NT2/D1 (cell line): Measurements from ENCODE around the gene ABCA3.

Experiments
- DNase-seq: peaks from one replicate; pipeline ENCODE4 v3.0.0-alpha.2; 2011; ENCODE audit warnings: low read depth, low spot score
- H3K27me3 ChIP-seq: 2 replicates; pipeline ENCODE4 v1.6.0; 2011; ENCODE audit warnings: mild to moderate bottlenecking; ENCODE audit not compliant: insufficient read length, insufficient read depth
- H3K36me3 ChIP-seq: 2 replicates; pipeline ENCODE4 v1.6.1; 2011; ENCODE audit warnings: mild to moderate bottlenecking, low read length, mixed read lengths; ENCODE audit not compliant: insufficient read depth, insufficient read length
- H3K4me1 ChIP-seq: 2 replicates; pipeline ENCODE4 v1.5.1; 2011; ENCODE audit not compliant: insufficient read depth, insufficient read length
- H3K4me3 ChIP-seq: 2 replicates; pipeline ENCODE4 v1.5.1; 2011; ENCODE audit warnings: low read depth; ENCODE audit not compliant: insufficient read length
- H3K9ac ChIP-seq: 2 replicates; pipeline ENCODE4 v1.6.0; 2011; ENCODE audit warnings: low read depth; ENCODE audit not compliant: insufficient read length
- H3K9me3 ChIP-seq: 2 replicates; pipeline ENCODE4 v1.5.1; 2011; ENCODE audit warnings: mild to moderate bottlenecking, low read length; ENCODE audit not compliant: insufficient read depth
- SUZ12 ChIP-seq: IDR thresholded peaks from 2 replicates; pipeline ENCODE4 v1.6.1; 2011; ENCODE audit not compliant: insufficient read length, insufficient read depth; ENCODE audit errors: extremely low read depth
- YY1 ChIP-seq: IDR thresholded peaks from 2 replicates; pipeline ENCODE4 v1.6.1; 2011; ENCODE audit not compliant: insufficient read length, insufficient read depth
- ZNF274 ChIP-seq: IDR thresholded peaks from 2 replicates; pipeline ENCODE4 v1.6.1; 2011; ENCODE audit warnings: mild to moderate bottlenecking, low read depth, low read length

The ABCA3 gene

DNA sequence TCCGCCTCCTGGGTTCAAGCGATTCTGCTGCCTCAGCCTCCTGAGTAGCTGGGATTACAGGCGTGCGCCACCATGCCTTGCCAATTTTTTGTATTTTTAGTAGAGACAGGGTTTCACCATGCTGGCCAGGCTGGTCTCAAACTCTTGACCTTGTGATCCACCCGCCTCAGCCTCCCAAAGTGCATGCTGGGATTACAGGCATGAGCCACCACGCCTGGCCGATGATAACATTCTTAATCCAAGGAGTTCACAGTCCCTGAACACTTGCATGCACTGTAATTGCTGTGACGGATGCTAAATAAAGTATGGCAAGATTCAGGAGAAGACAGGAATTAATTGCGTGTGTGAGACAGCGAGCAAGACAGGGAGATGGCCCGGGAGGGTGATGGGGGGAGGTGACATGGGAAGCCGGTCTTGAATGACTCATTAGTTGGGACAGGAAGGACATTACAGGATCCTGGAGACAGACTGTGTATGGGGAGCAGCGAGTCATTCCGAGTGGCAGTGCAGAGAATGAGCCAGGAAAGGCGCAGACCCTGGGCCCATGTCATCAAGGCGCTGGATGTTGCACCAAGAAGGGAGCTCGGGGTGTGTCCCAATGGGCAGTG lies 6.7 kb downstream of the ABCA3 start:
- no peak overlapping the region for H3K4me3 ChIP-seq
- no peak for DNase-seq
- H3K36me3 ChIP-seq: no peaks in the 10 kb centered on the region
- H3K27me3 ChIP-seq: peaks cover 17% of the 10 kb centered on the region
- no peak overlapping the region for H3K9ac ChIP-seq
- H3K9me3 ChIP-seq: peaks cover 7% of the 10 kb centered on the region
- peaks cover 5% of the 10 kb centered on the region for H3K4me1 ChIP-seq
- TF ChIP-seq YY1 (no peak), SUZ12 (no peak)

DNA sequence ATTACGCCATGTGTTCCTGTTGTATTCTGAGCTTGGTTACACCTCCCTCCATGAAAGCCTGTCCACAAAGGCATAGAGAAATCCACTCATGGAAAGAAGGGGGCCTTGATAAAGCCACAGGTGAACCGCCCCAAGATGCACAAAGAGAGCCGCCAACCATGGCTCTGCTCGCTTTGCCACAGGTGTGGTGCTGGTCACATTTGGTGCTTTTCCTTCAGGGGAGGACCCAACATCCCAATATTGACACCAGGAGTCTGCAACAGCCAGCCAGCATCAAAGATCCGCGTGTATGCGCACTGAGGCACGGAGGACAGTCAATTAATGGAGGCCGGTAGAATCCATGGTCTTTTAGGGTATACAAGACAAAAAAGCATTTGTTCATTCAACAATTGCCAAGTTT lies 7.3 kb downstream of the ABCA3 start:
- TF ChIP-seq YY1 (no peak), SUZ12 (no peak)
- H3K36me3 ChIP-seq: no peaks in the 10 kb centered on the region
- peaks cover 11% of the 10 kb centered on the region for H3K27me3 ChIP-seq
- no peak overlapping the region for H3K9ac ChIP-seq
- H3K9me3 ChIP-seq: peaks cover 7% of the 10 kb centered on the region
- peaks cover 9% of the 10 kb centered on the region for H3K4me1 ChIP-seq
- DNase-seq: no peak
- no peak overlapping the region for H3K4me3 ChIP-seq

DNA sequence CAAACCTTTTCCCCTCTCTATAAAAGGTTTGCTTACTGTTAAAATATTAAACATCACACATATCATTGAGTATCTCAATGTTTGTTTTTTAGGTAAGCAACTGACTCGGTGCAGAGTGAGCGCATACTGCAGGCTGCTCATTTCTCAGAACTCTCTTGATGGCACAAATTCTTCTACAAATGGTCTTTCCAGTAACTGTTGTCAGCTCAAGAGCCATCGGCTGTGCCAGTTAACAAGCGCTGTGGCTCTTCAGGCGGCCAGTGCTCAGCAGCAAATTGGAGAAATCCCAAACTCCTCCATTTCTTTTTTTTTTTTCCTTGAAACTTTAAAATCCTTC lies 8.6 kb downstream of the ABCA3 start:
- Histone ChIP-seq H3K27me3 (peaks cover 2% of the 10 kb centered on the region), H3K4me1 (peaks cover 7% of the 10 kb centered on the region), H3K9ac (no peak overlapping the region), H3K9me3 (peaks cover 7% of the 10 kb centered on the region), H3K36me3 (no peaks in the 10 kb centered on the region), H3K4me3 (no peak overlapping the region)
- no peak for TF ChIP-seq YY1
- no peak for TF ChIP-seq SUZ12
- no peak for TF ChIP-seq ZNF274
- no peak for DNase-seq

DNA sequence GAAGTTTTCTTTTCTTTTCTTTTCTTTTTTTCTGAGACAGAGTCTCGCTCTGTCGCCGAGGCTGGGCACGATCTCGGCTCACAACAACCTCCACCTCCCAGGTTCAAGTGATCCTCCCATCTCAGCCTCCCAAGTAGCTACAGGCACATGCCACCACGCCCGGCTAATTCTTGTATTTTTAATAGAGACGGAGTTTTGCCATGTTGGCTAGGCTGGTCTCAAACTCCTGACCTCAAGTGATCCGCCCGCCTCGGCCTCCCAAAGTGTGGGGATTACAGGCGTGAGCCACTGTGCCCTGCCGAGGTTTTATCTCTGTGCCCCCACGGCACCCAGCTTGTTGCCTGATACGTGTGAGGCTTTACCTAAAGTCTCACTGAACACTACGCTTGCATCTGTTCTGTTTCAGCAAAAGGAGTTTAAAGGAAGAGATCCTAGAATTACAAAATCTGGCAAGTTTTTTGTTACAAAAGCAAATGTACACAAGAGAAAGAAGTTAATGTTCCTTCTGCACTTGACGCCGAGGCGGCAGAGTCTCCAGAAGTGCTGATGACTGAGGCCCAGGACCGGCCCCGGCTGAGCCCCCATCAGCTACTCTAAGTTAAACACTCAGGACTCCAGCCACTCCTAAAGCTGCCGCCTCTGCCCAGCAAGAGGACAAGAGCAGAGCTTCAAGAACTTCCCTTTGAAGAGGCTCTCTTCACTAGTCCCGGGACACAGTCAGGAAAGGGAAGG lies 9.2 kb downstream of the ABCA3 start:
- peaks cover 2% of the 10 kb centered on the region for H3K27me3 ChIP-seq
- H3K4me1 ChIP-seq: peaks cover 7% of the 10 kb centered on the region
- H3K9me3 ChIP-seq: peaks cover 7% of the 10 kb centered on the region
- no peak overlapping the region for H3K4me3 ChIP-seq
- H3K36me3 ChIP-seq: no peaks in the 10 kb centered on the region
- no peak for DNase-seq
- no peak overlapping the region for H3K9ac ChIP-seq
- no peak for TF ChIP-seq ZNF274

DNA sequence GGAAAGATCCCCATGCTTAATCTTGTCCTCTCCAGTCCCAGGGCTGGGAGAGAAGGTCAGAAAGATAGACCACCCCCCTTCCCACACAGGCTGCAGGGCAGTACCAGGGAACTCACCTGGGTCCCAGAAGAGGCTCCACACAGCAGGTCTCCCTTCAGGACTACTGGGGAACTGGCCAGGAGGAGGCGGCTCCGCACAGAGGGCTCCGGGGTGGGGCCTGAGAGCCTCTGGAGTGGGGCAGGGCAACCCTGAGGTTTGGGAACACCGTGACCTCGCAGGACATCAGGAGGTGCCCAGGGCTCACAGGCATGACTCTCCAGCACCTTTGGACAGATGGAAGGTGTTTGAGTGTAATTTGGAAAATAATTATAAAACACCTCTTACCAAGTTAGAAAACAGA lies 11.0 kb downstream of the ABCA3 start:
- Histone ChIP-seq H3K9ac (no peak overlapping the region), H3K4me1 (peaks cover 7% of the 10 kb centered on the region), H3K27me3 (peaks cover 2% of the 10 kb centered on the region), H3K4me3 (no peak overlapping the region), H3K36me3 (peaks cover 3% of the 10 kb centered on the region), H3K9me3 (peaks cover 7% of the 10 kb centered on the region)
- DNase-seq: no peak
- TF ChIP-seq YY1 (no peak), SUZ12 (no peak), ZNF274 (no peak)

DNA sequence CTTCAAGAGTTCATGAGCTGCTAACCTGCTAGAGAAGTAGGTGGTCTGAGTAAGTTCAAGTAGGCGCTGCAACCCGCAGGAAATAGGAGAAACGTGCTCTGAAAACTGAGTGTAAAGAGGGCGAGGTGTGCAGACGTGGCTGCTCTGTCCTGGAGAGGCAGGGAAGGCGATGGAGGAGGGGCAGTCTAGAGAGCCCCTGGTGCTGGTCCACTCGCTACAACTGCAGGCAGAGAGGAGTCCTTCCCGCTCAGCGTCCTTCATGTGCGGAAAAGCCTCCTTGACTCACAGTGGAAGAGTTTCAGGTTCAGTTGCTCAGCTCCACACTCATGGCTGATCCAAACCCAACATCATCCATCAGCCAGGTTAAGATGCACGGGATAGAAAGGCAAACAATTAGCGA lies 12.1 kb downstream of the ABCA3 start:
- H3K27me3 ChIP-seq: peaks cover 2% of the 10 kb centered on the region
- peaks cover 4% of the 10 kb centered on the region for H3K4me1 ChIP-seq
- TF ChIP-seq YY1 (no peak), ZNF274 (no peak), SUZ12 (no peak)
- no peak overlapping the region for H3K4me3 ChIP-seq
- no peak overlapping the region for H3K9ac ChIP-seq
- peaks cover 3% of the 10 kb centered on the region for H3K36me3 ChIP-seq
- DNase-seq: no peak
- peaks cover 7% of the 10 kb centered on the region for H3K9me3 ChIP-seq

DNA sequence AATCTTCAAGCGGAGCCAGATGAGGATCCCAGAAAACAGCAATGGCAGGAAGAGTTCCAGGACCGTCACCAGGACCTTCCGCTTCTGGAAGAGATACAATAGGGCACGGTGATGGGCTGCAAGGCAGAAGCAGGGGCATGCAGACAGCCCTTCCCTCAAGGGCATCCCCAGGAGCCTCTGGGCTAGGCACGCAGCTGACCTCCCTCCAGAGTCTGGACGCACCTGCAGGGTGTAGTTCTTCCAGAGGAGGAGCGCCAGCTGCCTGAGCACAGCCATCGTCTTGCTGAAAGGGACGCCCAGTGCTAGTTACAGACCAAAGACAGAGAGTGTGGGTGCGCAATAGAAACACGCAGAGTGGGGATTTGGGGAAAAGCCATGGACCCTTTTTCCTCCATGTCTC lies 14.3 kb downstream of the ABCA3 start:
- H3K4me3 ChIP-seq: no peak overlapping the region
- no peaks in the 10 kb centered on the region for H3K27me3 ChIP-seq
- peaks cover 3% of the 10 kb centered on the region for H3K36me3 ChIP-seq
- H3K9me3 ChIP-seq: peaks cover 7% of the 10 kb centered on the region
- no peak overlapping the region for H3K9ac ChIP-seq
- DNase-seq: no peak
- TF ChIP-seq SUZ12 (no peak), ZNF274 (no peak), YY1 (no peak)
- H3K4me1 ChIP-seq: peaks cover 4% of the 10 kb centered on the region

DNA sequence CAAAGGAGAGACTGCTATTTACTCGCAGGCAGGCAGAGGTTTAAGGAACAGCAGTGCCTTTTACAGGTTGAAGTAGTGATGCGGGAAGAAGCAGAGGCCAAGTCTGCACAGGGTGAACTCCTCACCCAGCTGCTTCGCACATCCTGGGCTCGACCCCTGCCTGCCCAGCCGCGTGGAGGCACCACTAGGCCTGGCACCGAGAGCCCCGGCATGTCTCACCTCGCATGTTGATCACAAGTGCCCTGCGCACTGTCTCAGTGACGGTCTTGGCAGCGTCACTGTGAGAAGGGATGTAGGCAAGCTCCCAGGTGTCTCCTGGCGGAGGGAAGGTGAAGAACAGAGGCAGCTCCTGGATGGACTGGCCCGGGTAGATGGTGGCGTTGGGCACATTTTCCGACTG lies 14.7 kb downstream of the ABCA3 start:
- H3K9ac ChIP-seq: no peak overlapping the region
- H3K36me3 ChIP-seq: peaks cover 3% of the 10 kb centered on the region
- H3K9me3 ChIP-seq: peaks cover 7% of the 10 kb centered on the region
- H3K4me1 ChIP-seq: peaks cover 4% of the 10 kb centered on the region
- no peaks in the 10 kb centered on the region for H3K27me3 ChIP-seq
- H3K4me3 ChIP-seq: no peak overlapping the region
- no peak for DNase-seq
- TF ChIP-seq ZNF274: no peak
- TF ChIP-seq YY1: no peak
- TF ChIP-seq SUZ12: no peak
